Left ventricle myocardium inferior (tissue), 1 donor: ENCODE measurements around the gene FSTL5. TPM values are rescaled to one million over a fixed set of nuclear protein-coding genes. Genes with fewer than 3 reads are reported as not detected.

Experiments
- DNase-seq: peaks from one replicate; pipeline ENCODE4 v3.0.0-alpha.2; 2020
- H3K27ac ChIP-seq: fragments of 200-600 bp; replicated peaks from 2 replicates; pipeline ENCODE4 v1.8.0; 2021
- H3K27me3 ChIP-seq: fragments of 200-600 bp; 2 replicates; pipeline ENCODE4 v1.8.0; 2021; ENCODE audit warnings: low read depth
- H3K36me3 ChIP-seq: fragments of 200-600 bp; 2 replicates; pipeline ENCODE4 v1.8.0; 2021
- H3K4me1 ChIP-seq: fragments of 200-600 bp; 2 replicates; pipeline ENCODE4 v1.8.0; 2021
- H3K4me3 ChIP-seq: fragments of 200-600 bp; 2 replicates; pipeline ENCODE4 v1.8.0; 2021; ENCODE audit warnings: mild to moderate bottlenecking, moderate library complexity
- H3K9me3 ChIP-seq: fragments of 200-600 bp; replicated peaks from 2 replicates; pipeline ENCODE4 v1.8.0; 2021
- CTCF ChIP-seq: fragments of 200-600 bp; IDR thresholded peaks from 2 replicates; pipeline ENCODE4 v1.8.0; 2021; ENCODE audit warnings: antibody characterized with exemption, mild to moderate bottlenecking, borderline replicate concordance
- intact Hi-C: fragments of 100-400 bp; cut with micrococcal nuclease; formaldehyde crosslinking; loops from one replicate; pipeline ENCODE4 v1.11.0; 2022
- total RNA-seq: library from RNA; stranded (reverse); fragmentation: NEBNext Ultra II Directional; extraction: Animal tissue kit (Norgen Biotek cat#: 25700); gene quantifications from one replicate; pipeline ENCODE4 v1.2.1, GENCODE V29; 2021
- donor health status: DM: no; HTN: yes; CAD: no; lungs with severe emphysema.

FSTL5 gene
- total RNA-seq, 1 donor from 2014 or later = not detected

DNA sequence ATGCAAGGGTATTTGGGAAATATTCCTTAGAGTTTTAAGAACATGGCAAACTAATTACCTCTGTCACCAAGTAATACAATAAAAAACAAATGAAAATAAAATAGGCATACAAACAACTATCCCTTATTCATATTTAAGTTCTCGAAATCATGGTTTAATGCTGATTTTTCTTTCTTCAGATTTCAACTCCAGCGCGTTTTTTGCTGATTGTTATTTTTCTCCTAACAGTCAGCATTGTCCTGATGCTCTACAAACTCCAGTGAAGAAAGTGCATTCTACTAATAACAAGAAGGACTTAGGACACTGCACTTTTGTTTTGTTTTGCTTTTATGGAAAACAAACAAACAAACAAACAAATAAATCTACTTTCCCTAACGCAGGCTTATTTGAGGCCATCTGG is 282.4 kb downstream of the FSTL5 start:
- Histone ChIP-seq H3K4me3 (no peak overlapping the region), H3K4me1 (no peaks in the 10 kb centered on the region), H3K27me3 (peaks cover 3% of the 10 kb centered on the region), H3K36me3 (no peaks in the 10 kb centered on the region), H3K9me3 (no peaks in the 10 kb centered on the region), H3K27ac (no peak overlapping the region)
- DNase-seq = no peak
- intact Hi-C loops = no loop called here
- no peak for TF ChIP-seq CTCF

DNA sequence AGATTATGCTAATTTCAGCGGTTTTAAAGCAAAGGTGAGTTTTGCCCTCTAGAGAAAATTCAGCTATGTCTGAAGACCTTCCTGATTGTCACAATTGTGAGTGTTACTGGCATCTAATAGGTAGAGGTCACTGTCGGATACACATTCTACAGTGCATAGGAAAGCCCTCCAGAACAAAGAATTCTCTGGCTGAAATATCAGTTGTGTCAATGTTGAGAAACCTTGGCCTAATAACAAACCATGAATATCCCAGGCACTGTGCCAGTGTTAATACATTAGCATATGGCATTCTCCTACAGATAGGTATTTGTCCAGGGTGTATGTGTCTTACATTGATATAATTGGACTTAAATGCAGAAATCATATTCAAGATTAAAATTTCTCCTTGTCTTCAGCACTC is 294.3 kb downstream of the FSTL5 start:
- Histone ChIP-seq H3K4me3 (no peak overlapping the region), H3K27me3 (no peaks in the 10 kb centered on the region), H3K9me3 (no peaks in the 10 kb centered on the region), H3K36me3 (no peaks in the 10 kb centered on the region), H3K27ac (no peak overlapping the region), H3K4me1 (no peaks in the 10 kb centered on the region)
- DNase-seq = no peak
- no peak for TF ChIP-seq CTCF
- intact Hi-C loops = no loop called here

GRCh38 chr4:161856711-161857326 is 307.0 kb downstream of the FSTL5 start:
- H3K4me1 ChIP-seq = no peaks in the 10 kb centered on the region
- H3K9me3 ChIP-seq = peaks cover 8% of the 10 kb centered on the region
- no peak for DNase-seq
- intact Hi-C loops = no loop called here
- H3K27me3 ChIP-seq = no peaks in the 10 kb centered on the region
- H3K27ac ChIP-seq = no peak overlapping the region
- no peak for TF ChIP-seq CTCF
- H3K4me3 ChIP-seq = no peak overlapping the region
- no peaks in the 10 kb centered on the region for H3K36me3 ChIP-seq

GRCh38 chr4:161850631-161851030 is 313.2 kb downstream of the FSTL5 start:
- intact Hi-C loops = no loop called here
- no peak for DNase-seq

DNA sequence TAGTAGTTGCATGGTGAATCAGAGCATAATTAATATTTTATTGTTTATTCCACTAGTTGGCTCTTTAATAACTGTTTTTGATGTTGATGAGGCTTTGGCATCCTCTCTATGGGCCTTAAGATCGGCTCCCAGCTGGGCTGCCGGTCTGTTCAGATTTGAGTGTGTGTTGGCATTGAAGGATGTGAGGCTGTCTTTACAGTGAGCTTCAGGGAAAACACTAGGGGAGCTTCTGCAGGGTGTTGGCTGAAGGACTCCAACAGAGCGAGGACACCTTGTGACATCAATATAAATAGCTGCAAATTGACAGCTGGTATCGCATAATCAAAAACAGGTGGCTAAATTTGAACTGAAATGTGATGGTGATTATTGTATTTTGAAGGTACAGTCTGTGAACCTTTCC is 322.0 kb downstream of the FSTL5 start:
- H3K9me3 ChIP-seq = peaks cover 8% of the 10 kb centered on the region
- H3K4me1 ChIP-seq = no peaks in the 10 kb centered on the region
- no peak for TF ChIP-seq CTCF
- H3K4me3 ChIP-seq = no peak overlapping the region
- no peak overlapping the region for H3K27ac ChIP-seq
- H3K27me3 ChIP-seq = no peaks in the 10 kb centered on the region
- H3K36me3 ChIP-seq = no peaks in the 10 kb centered on the region
- intact Hi-C loops = no loop called here
- no peak for DNase-seq

More at GRCh38 chr4:161850631-161851030, 313.2 kb downstream of the FSTL5 start:
- TF ChIP-seq CTCF = no peak
- no peaks in the 10 kb centered on the region for H3K27me3 ChIP-seq
- peaks cover 21% of the 10 kb centered on the region for H3K9me3 ChIP-seq
- H3K36me3 ChIP-seq = no peaks in the 10 kb centered on the region
- H3K27ac ChIP-seq = no peak overlapping the region
- no peaks in the 10 kb centered on the region for H3K4me1 ChIP-seq
- H3K4me3 ChIP-seq = no peak overlapping the region
